CD4-positive, CD25-positive, alpha-beta regulatory T cell (primary cell): ENCODE measurements around the gene B3GLCT. TPM values are rescaled to one million over a fixed set of nuclear protein-coding genes. Genes with fewer than 3 reads are reported as not detected.

ENCODE experiments used
- ATAC-seq, 2 donors: fragments of 150-1000 bp; cut with Tn5 transposase; one replicate each; pipeline ENCODE4 v1.10.0; 2021; ENCODE audit warnings: low read depth in 2 of 2, moderate number of reproducible peaks in 2 of 2, moderate library complexity in 1 of 2
- DNase-seq, 3 donors: peaks; one replicate each; pipeline versions ENCODE4 v3.0.0 to v3.0.0-alpha.2; 2012 to 2022; ENCODE audit warnings: mixed read lengths in 1 of 3
- H3K27ac ChIP-seq: one replicate; pipeline ENCODE4 v1.7.0; 2013; ENCODE audit warnings: mild to moderate bottlenecking, low read length; ENCODE audit not compliant: insufficient read depth, poor library complexity, severe bottlenecking
- H3K27me3 ChIP-seq: one replicate; pipeline ENCODE4 v1.7.0; 2013; ENCODE audit warnings: low read length; ENCODE audit not compliant: control insufficient read depth, insufficient read depth
- H3K36me3 ChIP-seq: one replicate; pipeline ENCODE4 v1.7.0; 2013; ENCODE audit warnings: mild to moderate bottlenecking, low read length, moderate library complexity; ENCODE audit not compliant: control insufficient read depth, insufficient read depth
- H3K4me1 ChIP-seq: 2 replicates; pipeline ENCODE4 v1.7.0; 2013; ENCODE audit warnings: mild to moderate bottlenecking, low read length; ENCODE audit not compliant: insufficient read depth, control insufficient read depth, poor library complexity, severe bottlenecking
- H3K4me3 ChIP-seq: one replicate; pipeline ENCODE4 v1.7.0; 2013; ENCODE audit warnings: low read depth, mild to moderate bottlenecking, low read length, moderate library complexity
- H3K9me3 ChIP-seq, 2 experiments: 1 replicate in 1 of 2; 2 replicates in 1 of 2; pipeline ENCODE4 v1.7.0; 2013; ENCODE audit warnings: low read length in 2 of 2, mild to moderate bottlenecking in 1 of 2, moderate library complexity in 1 of 2; ENCODE audit not compliant: control insufficient read depth in 2 of 2
- H3K27ac Mint-ChIP-seq, 3 donors: one replicate each; pipeline ENCODE4 v1.8.0; 2020 to 2022; ENCODE audit warnings: mild to moderate bottlenecking in 3 of 3, mixed read lengths in 3 of 3, moderate library complexity in 2 of 3
- H3K27me3 Mint-ChIP-seq: one replicate; pipeline ENCODE4 v1.8.0; 2022; ENCODE audit warnings: mild to moderate bottlenecking, mixed read lengths
- H3K36me3 Mint-ChIP-seq: one replicate; pipeline ENCODE4 v1.8.0; 2020; ENCODE audit warnings: mixed read lengths
- H3K4me1 Mint-ChIP-seq, 4 donors: one replicate each; pipeline ENCODE4 v1.8.0; 2020 to 2022; ENCODE audit warnings: mixed read lengths in 4 of 4, mild to moderate bottlenecking in 1 of 4
- H3K4me3 Mint-ChIP-seq, 4 donors: one replicate each; pipeline ENCODE4 v1.8.0; 2020 to 2022; ENCODE audit warnings: mild to moderate bottlenecking in 4 of 4, mixed read lengths in 4 of 4, moderate library complexity in 3 of 4
- H3K9me3 Mint-ChIP-seq, 7 donors: one replicate each; pipeline ENCODE4 v1.8.0; 2020 to 2022; ENCODE audit warnings: mixed read lengths in 7 of 7, mild to moderate bottlenecking in 3 of 7, moderate library complexity in 2 of 7
- polyA plus RNA-seq, 4 donors: library from polyadenylated mRNA; unstranded; fragments of 300-500 nt; fragmentation: Illumina TruSeq; gene quantifications; one replicate each; pipeline ENCODE4 v1.2.3, GENCODE V29; 2021
- total RNA-seq: library from RNA; stranded (reverse); gene quantifications from one replicate; pipeline ENCODE4 v1.2.3, GENCODE V29; 2022

B3GLCT gene
- total and polyA plus RNA-seq, 5 donors from 2014 or later = 3.4 to 5.6 (median 3.5) TPM

GRCh38 chr13:31357581-31357980 lies 157.8 kb downstream of the B3GLCT start:
- H3K27ac ChIP-seq = no peak overlapping the region
- no peaks in the 10 kb centered on the region for H3K4me1 ChIP-seq
- ATAC-seq (no peak), DNase-seq (no peak)
- Mint-ChIP-seq H3K4me3 (no peak overlapping the region), H3K4me1 (no peaks in the 10 kb centered on the region), H3K27ac (no peak overlapping the region), H3K36me3 (no peaks in the 10 kb centered on the region), H3K9me3 (peaks cover 2 to 21% (median 10%) of the 10 kb centered on the region in 7 donors), H3K27me3 (no peaks in the 10 kb centered on the region)
- H3K36me3 ChIP-seq = no peaks in the 10 kb centered on the region
- no peaks in the 10 kb centered on the region for H3K27me3 ChIP-seq
- H3K9me3 ChIP-seq = peaks cover 0 to 4% of the 10 kb centered on the region in 2 experiments
- no peak overlapping the region for H3K4me3 ChIP-seq

- no peak overlapping the region for H3K27ac ChIP-seq
- H3K9me3 Mint-ChIP-seq = peaks cover 0 to 7% (median 4%) of the 10 kb centered on the region in 7 donors
- H3K27ac Mint-ChIP-seq = no peak overlapping the region
- H3K9me3 ChIP-seq = no peaks in the 10 kb centered on the region
- H3K36me3 ChIP-seq = no peaks in the 10 kb centered on the region
- H3K27me3 Mint-ChIP-seq = no peaks in the 10 kb centered on the region
- H3K36me3 Mint-ChIP-seq = no peaks in the 10 kb centered on the region
- H3K27me3 ChIP-seq = no peaks in the 10 kb centered on the region
- DNase-seq (no peak), ATAC-seq (no peak)
- no peak overlapping the region for H3K4me3 Mint-ChIP-seq
- H3K4me1 Mint-ChIP-seq = no peaks in the 10 kb centered on the region
- H3K4me1 ChIP-seq = no peaks in the 10 kb centered on the region
- no peak overlapping the region for H3K4me3 ChIP-seq
These were observed 161.9 kb downstream of the B3GLCT start for GRCh38 chr13:31361673-31362072.

- Histone ChIP-seq H3K4me3 (no peak overlapping the region), H3K36me3 (no peaks in the 10 kb centered on the region), H3K27ac (no peak overlapping the region), H3K9me3 (no peaks in the 10 kb centered on the region), H3K27me3 (peaks cover 2% of the 10 kb centered on the region), H3K4me1 (no peaks in the 10 kb centered on the region)
- no peak for ATAC-seq
- no peak for DNase-seq
- no peaks in the 10 kb centered on the region for H3K4me1 Mint-ChIP-seq
- H3K9me3 Mint-ChIP-seq = peaks cover 0 to 6% (median 2%) of the 10 kb centered on the region in 7 donors
- no peak overlapping the region for H3K27ac Mint-ChIP-seq
- no peaks in the 10 kb centered on the region for H3K36me3 Mint-ChIP-seq
- no peaks in the 10 kb centered on the region for H3K27me3 Mint-ChIP-seq
- H3K4me3 Mint-ChIP-seq = no peak overlapping the region
These were observed 165.9 kb downstream of the B3GLCT start for GRCh38 chr13:31365630-31366029.

- no peak for DNase-seq
- ATAC-seq = no peak
- H3K4me3 ChIP-seq = no peak overlapping the region
- no peak overlapping the region for H3K27ac ChIP-seq
- Mint-ChIP-seq H3K9me3 (peaks cover 0 to 6% (median 1%) of the 10 kb centered on the region in 7 donors), H3K4me3 (no peak overlapping the region), H3K36me3 (no peaks in the 10 kb centered on the region), H3K27me3 (no peaks in the 10 kb centered on the region), H3K27ac (no peak overlapping the region), H3K4me1 (no peaks in the 10 kb centered on the region)
- H3K4me1 ChIP-seq = no peaks in the 10 kb centered on the region
- H3K27me3 ChIP-seq = peaks cover 2% of the 10 kb centered on the region
- no peaks in the 10 kb centered on the region for H3K36me3 ChIP-seq
- no peaks in the 10 kb centered on the region for H3K9me3 ChIP-seq
These were observed 167.6 kb downstream of the B3GLCT start for GRCh38 chr13:31367410-31367809.

- Mint-ChIP-seq H3K9me3 (peaks cover 0 to 6% (median 1%) of the 10 kb centered on the region in 7 donors), H3K27me3 (no peaks in the 10 kb centered on the region), H3K36me3 (no peaks in the 10 kb centered on the region), H3K4me1 (no peaks in the 10 kb centered on the region), H3K4me3 (no peak overlapping the region), H3K27ac (no peak overlapping the region)
- ATAC-seq = no peak
- DNase-seq = no peak
- H3K4me3 ChIP-seq = no peak overlapping the region
- H3K9me3 ChIP-seq = no peaks in the 10 kb centered on the region
- H3K27ac ChIP-seq = no peak overlapping the region
- H3K36me3 ChIP-seq = no peaks in the 10 kb centered on the region
- no peaks in the 10 kb centered on the region for H3K4me1 ChIP-seq
- H3K27me3 ChIP-seq = peaks cover 2% of the 10 kb centered on the region
These were observed 169.4 kb downstream of the B3GLCT start for GRCh38 chr13:31369213-31369612.

- no peaks in the 10 kb centered on the region for H3K36me3 Mint-ChIP-seq
- H3K27ac Mint-ChIP-seq = no peak overlapping the region
- Histone ChIP-seq H3K36me3 (no peaks in the 10 kb centered on the region), H3K27ac (no peak overlapping the region), H3K4me1 (no peaks in the 10 kb centered on the region), H3K9me3 (no peaks in the 10 kb centered on the region), H3K27me3 (peaks cover 2% of the 10 kb centered on the region), H3K4me3 (no peak overlapping the region)
- H3K4me1 Mint-ChIP-seq = no peaks in the 10 kb centered on the region
- H3K4me3 Mint-ChIP-seq = no peak overlapping the region
- ATAC-seq (no peak), DNase-seq (no peak)
- H3K27me3 Mint-ChIP-seq = no peaks in the 10 kb centered on the region
- H3K9me3 Mint-ChIP-seq = peaks cover 0 to 1% (median 0%) of the 10 kb centered on the region in 7 donors
These were observed 172.7 kb downstream of the B3GLCT start for GRCh38 chr13:31372454-31372853.

GRCh38 chr13:31374682-31375081 lies 174.9 kb downstream of the B3GLCT start:
- ATAC-seq (no peak), DNase-seq (no peak)
- Histone ChIP-seq H3K9me3 (no peaks in the 10 kb centered on the region), H3K36me3 (no peaks in the 10 kb centered on the region), H3K27me3 (no peaks in the 10 kb centered on the region), H3K27ac (no peak overlapping the region), H3K4me3 (no peak overlapping the region), H3K4me1 (no peaks in the 10 kb centered on the region)
- Mint-ChIP-seq H3K4me1 (no peaks in the 10 kb centered on the region), H3K9me3 (peaks cover 0 to 1% (median 0%) of the 10 kb centered on the region in 7 donors), H3K36me3 (no peaks in the 10 kb centered on the region), H3K27ac (no peak overlapping the region), H3K27me3 (peaks cover 4% of the 10 kb centered on the region), H3K4me3 (no peak overlapping the region)

GRCh38 chr13:31377946-31378345 lies 178.2 kb downstream of the B3GLCT start:
- Mint-ChIP-seq H3K27me3 (peaks cover 4% of the 10 kb centered on the region), H3K4me3 (no peak overlapping the region), H3K9me3 (peaks cover 0 to 1% (median 0%) of the 10 kb centered on the region in 7 donors), H3K4me1 (no peaks in the 10 kb centered on the region), H3K36me3 (no peaks in the 10 kb centered on the region), H3K27ac (no peak overlapping the region)
- Histone ChIP-seq H3K27me3 (peaks cover 2% of the 10 kb centered on the region), H3K36me3 (no peaks in the 10 kb centered on the region), H3K4me3 (no peak overlapping the region), H3K9me3 (no peaks in the 10 kb centered on the region), H3K27ac (no peak overlapping the region), H3K4me1 (no peaks in the 10 kb centered on the region)
- ATAC-seq = no peak
- no peak for DNase-seq
